Stimulated activated naive CD8-positive, alpha-beta T cell treated with anti-CD3 and anti-CD28 coated beads, Interleukin-15, Interleukin-2, amounts not matched to agents 100 U/mL and 50 U/mL, for 24 hours (primary cell): ENCODE measurements around the gene RPP25L.

ENCODE experiments used
- ATAC-seq: fragments of 150-1000 bp; cut with Tn5 transposase; one replicate; pipeline ENCODE4 v1.10.0; 2021
- DNase-seq: peaks from one replicate; pipeline ENCODE4 v3.0.0; 2021

Gene RPP25L

GRCh38 chr9:34585946-34586669 is 25.8 kb downstream of the RPP25L start:
- DNase-seq, result no peak
- no peak for ATAC-seq

DNA sequence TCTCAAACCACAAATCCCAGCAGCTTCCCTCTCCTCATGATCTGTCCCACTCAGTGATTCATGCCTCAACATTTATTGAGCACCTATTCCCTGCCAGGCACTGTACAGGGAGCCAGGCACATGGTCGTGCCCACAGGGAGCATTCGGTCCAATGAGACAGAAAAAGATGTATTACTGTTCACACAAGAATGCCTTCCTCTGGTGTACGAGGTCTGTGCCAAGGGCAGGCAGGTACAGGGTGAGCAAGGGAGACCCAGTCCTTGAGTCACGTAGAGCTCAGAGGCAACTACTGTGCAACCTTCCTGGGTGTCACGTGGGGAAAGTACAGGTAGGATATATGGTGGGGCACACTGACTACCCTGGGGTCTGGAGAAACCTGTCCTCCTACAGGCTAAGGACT is 26.9 kb downstream of the RPP25L start:
- DNase-seq (no peak), ATAC-seq (no peak)

GRCh38 chr9:34582787-34583186 is 29.1 kb downstream of the RPP25L start:
- DNase-seq, result no peak
- ATAC-seq, result no peak

DNA sequence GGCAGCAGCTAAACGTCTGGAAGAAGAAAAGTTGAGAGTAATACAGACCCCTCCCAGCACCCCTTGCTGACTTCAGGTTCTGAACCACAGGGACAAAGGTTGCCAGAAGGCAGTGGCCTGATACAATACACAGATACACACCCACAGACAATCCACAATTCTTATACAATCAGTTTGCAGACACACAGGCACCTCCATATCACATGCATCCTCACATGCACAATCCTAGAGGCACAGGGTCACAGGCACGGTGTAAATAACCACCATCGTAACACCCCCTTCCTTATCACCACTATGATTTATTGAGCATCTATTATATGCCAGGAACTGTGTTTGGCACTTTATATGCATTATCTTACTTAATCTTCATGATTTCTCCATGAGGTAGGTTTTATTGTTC is 30.6 kb downstream of the RPP25L start:
- DNase-seq (no peak), ATAC-seq (no peak)

DNA sequence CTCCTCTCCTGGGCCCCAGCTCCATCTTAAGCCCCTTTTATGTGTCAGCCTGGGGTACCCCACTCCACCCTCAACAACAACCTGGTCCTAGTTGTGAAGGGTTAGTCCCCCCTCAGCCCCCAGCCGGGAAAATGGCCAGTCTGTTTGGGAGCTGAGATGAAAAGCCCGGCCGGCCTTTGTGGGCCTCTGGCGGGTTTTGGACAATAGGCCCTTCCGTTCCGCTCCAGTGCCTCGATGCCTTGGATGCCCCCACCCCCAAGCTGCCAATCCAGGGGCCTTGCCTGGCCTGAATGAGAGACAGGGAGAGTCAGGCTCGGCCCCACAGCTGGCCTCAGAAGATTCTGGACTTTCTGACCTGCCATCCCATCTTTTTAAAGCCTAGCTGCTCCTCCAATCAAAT is 31.5 kb downstream of the RPP25L start:
- DNase-seq, result no peak
- no peak for ATAC-seq

DNA sequence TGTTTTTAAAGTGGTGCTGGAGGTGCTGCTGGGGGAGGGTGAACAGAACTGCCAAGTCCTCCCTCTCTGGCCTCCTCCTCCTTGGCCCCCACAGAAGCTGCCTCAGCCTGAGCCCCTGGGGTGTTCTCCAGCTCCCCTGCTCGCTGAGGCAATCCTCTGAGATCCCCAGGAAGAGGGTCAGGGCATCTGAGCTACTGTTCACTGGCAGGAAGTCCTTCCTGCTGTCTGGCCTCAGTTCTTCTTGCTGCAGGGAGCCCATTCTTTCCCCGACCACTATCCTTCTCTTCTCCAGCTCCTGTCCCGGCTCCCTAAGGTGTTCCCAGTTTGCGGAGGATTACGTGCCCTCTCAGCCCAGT is 32.1 kb downstream of the RPP25L start:
- ATAC-seq (no peak), DNase-seq (no peak)

GRCh38 chr9:34579104-34579807 is 32.6 kb downstream of the RPP25L start:
- DNase-seq (no peak), ATAC-seq (no peak)

GRCh38 chr9:34578241-34579103 is 33.4 kb downstream of the RPP25L start:
- ATAC-seq (no peak), DNase-seq (peak; percentile 22)

- no peak for ATAC-seq
These were observed 34.3 kb downstream of the RPP25L start for GRCh38 chr9:34577400-34578240.

GRCh38 chr9:34576597-34577399 is 35.1 kb downstream of the RPP25L start:
- DNase-seq (no peak), ATAC-seq (no peak)

More at GRCh38 chr9:34577400-34578240, 34.3 kb downstream of the RPP25L start:
- DNase-seq, result no peak

DNA sequence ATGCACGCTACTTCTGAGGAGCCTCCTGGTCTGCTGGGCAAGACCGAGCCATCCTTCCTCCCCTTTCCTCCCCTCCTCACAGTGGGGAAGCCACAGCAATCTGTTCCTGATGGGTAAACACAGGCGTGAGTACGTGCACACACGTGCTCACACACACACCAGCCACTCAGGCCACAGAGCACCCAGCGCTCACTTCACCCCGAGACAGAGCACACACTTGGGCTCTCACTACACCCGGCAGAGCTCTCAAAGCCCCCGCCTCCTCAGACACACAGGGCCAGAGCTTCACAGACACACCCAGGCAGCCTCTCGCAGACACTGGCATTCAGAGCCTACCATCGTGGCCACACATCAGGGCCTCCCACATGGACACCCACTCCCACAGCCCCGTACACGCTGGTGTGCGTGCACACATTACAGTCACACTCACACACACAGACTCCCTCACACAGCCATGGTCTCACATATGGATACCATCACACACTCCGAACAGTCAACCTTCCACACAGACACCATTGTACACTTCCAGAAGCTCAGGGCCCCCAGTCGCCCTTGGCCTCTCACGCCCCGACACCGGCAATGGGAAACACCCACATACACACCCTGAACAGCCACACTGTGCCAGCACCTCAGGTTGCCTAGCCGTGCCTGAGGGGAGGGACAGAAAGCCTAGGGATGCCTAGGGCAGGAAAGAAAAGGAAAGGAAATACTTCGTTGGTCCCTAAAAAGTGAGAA is 35.9 kb downstream of the RPP25L start:
- DNase-seq (no peak), ATAC-seq (no peak)

- ATAC-seq, result no peak
- DNase-seq, result no peak
These were observed 36.7 kb downstream of the RPP25L start for GRCh38 chr9:34575241-34575640.

DNA sequence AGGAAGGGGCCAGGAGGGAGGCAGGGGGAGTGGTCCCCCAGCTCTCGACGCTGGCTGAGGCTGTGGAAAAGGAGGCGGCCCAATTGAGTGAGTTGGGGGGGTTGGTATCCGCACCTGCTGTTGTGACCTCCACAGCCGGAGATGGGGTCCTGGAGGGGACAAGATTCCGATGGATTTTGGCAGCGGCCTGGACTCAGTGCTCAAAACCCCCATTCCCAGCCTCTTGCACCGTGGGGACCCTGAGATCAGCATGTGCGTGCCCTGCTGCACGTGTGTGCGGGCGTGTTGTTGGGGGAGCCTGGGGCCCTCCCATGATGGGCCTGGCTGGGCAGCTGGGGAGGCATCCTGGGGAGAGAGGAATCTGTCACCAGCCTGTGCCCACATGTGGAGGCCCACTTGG is 37.3 kb downstream of the RPP25L start:
- ATAC-seq (no peak), DNase-seq (no peak)

- ATAC-seq (no peak), DNase-seq (no peak)
These were observed 38.1 kb downstream of the RPP25L start for GRCh38 chr9:34573599-34574325.

DNA sequence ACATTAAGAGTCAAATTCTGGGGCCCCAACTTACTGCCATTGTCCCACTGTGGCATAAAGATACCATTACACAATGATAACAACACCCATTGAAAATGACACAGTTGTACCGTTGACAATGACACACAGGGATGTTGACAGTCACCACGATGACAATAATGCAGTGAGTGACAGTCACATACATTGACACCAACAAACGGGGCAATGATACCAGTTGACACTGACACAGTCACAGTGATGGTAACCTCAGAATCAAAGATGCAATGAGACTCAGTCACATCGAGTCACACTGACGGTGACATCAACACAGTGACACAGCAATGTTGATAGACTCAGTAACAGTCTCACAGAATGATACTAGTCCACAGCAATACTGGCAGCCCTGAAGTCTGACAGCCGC is 39.3 kb downstream of the RPP25L start:
- DNase-seq (no peak), ATAC-seq (no peak)

DNA sequence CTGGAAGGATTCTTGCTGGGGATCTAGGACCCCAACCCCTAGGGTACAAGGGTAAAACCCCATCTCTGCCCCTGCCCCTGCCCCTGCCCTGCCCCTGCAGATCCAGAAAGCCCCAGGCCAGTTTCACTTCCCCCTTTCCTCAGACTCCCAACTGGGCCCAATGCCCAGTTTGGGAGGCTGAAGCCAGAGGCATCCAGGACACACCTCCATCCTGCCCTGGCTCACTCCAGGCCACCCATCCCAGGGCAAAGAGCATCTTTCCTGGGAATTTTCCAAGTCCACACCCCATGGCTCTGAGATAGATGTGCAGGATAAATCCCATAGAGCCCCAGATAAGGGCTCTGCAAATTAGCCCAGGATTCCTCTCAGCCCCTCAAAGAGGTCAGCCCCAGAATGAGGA is 39.8 kb downstream of the RPP25L start:
- no peak for ATAC-seq
- no peak for DNase-seq

GRCh38 chr9:34571481-34571810 is 40.5 kb downstream of the RPP25L start:
- no peak for DNase-seq
- ATAC-seq, result no peak

DNA sequence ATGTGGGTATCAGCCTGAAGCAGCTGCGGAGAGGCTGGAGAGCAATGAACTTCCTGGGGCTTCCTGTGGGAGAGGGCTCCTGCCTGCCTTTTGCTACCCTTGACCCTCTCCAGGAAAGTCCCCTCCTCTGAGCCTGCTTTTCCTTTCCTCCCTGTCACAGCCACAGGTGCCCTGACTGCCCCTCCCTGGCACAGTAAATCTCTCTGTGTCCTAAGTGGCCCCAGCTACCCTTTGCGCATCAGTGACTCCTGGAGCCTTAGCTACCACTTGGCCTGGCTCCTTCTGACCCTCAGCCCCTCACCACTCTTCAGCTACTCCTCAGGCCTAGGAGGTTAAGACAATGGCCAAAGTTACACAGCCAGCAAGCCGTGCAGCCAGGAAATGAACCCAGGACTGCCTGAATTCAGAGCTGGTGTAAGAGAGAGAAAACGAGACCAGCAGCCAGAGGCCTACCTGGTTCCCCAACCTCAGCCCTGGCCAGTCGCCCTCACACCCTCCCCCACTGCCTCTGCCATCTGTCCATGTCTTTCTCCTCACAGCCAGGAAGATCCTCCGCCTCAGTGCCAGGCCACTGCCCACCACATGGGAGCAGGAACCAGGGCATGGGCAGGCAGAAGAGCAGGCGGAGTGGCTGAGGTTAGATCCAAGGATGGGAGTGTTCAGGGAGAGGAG is 41.0 kb downstream of the RPP25L start:
- ATAC-seq, result no peak

DNA sequence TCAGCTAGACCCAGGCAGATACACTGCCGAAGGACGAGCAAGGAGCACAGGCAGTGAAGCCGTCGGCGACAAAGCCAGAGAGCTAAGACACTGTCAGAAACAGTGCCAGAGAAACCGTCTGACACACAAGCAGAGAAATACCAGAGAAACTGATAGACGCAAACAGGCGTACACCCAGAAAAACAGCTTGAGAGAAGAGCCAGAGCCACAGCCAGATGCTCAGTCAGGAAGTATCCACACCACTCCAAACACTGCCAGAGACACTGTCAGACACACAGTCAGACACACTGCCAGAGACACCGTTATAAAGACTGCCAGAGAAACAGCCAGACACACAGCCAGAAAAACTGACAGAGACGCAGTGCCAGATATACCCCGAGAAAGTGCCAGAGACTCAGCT is 41.5 kb downstream of the RPP25L start:
- ATAC-seq (no peak), DNase-seq (no peak)

More for the DNA sequence above, 41.0 kb downstream of the RPP25L start:
- DNase-seq, result no peak
